H1 (cell line): ENCODE measurements around the gene ARHGEF11.

ENCODE experiments used
- EP300 ChIP-seq, 2 experiments: IDR thresholded peaks; 1 replicate in 1 of 2; 2 replicates in 1 of 2; pipeline ENCODE4 v1.6.1; 2011 to 2012; ENCODE audit warnings: low read depth in 2 of 2, low read length in 2 of 2, mild to moderate bottlenecking in 2 of 2, borderline replicate concordance in 1 of 2, inconsistent platforms in 1 of 2, moderate library complexity in 1 of 2
- GABPA ChIP-seq: IDR thresholded peaks from 2 replicates; pipeline ENCODE4 v1.6.1; 2011; ENCODE audit warnings: mild to moderate bottlenecking, low read length, moderate library complexity, borderline replicate concordance; ENCODE audit not compliant: insufficient read depth
- POLR2A ChIP-seq, 2 experiments: IDR thresholded peaks; 1 replicate in 1 of 2; 2 replicates in 1 of 2; pipeline ENCODE4 v1.6.1; 2011; ENCODE audit warnings: low read depth in 2 of 2, low read length in 2 of 2, mild to moderate bottlenecking in 2 of 2; ENCODE audit errors: control extremely low read depth in 1 of 2
- POLR2AphosphoS5 ChIP-seq: IDR thresholded peaks from 2 replicates; pipeline ENCODE4 v1.6.1; 2011; ENCODE audit warnings: low read depth, low read length
- RAD21 ChIP-seq, 2 experiments: IDR thresholded peaks in 1 of 2; conservative IDR thresholded peaks in 1 of 2; 2 replicates each; pipeline ENCODE4 v1.6.1; 2011; ENCODE audit warnings: low read depth in 2 of 2, low read length in 2 of 2, improper control_type of control experiment in 1 of 2, inconsistent platforms in 1 of 2, mild to moderate bottlenecking in 1 of 2, moderate library complexity in 1 of 2
- SP2 ChIP-seq: IDR thresholded peaks from 2 replicates; pipeline ENCODE4 v1.6.1; 2012; ENCODE audit warnings: mild to moderate bottlenecking, low read length, inconsistent platforms
- TAF1 ChIP-seq: IDR thresholded peaks from 2 replicates; pipeline ENCODE4 v1.6.1; 2011; ENCODE audit warnings: mild to moderate bottlenecking, low read depth, low read length
- TEAD4 ChIP-seq: IDR thresholded peaks from 2 replicates; pipeline ENCODE4 v1.6.1; 2012; ENCODE audit warnings: low read depth, low read length, inconsistent platforms, mixed read lengths
- YY1 ChIP-seq: IDR thresholded peaks from 2 replicates; pipeline ENCODE4 v1.6.1; 2011; ENCODE audit warnings: low read depth, mild to moderate bottlenecking, low read length
- ZNF274 ChIP-seq: IDR thresholded peaks from 2 replicates; pipeline ENCODE4 v1.7.0; 2012; ENCODE audit warnings: low read length, borderline replicate concordance; ENCODE audit errors: extremely low read depth
- TF ChIP-seq, protein P1 (sequence below): IDR thresholded peaks from 2 replicates; pipeline ENCODE4 v1.6.1; 2011; ENCODE audit warnings: low read length, improper control_type of control experiment
- TF ChIP-seq, protein P2 (sequence below), 3 experiments: IDR thresholded peaks; 1 replicate in 2 of 3; 2 replicates in 1 of 3; pipeline versions ENCODE4 v1.5.1 to v1.6.1; 2011; ENCODE audit warnings: low read length in 3 of 3, mild to moderate bottlenecking in 3 of 3, inconsistent platforms in 2 of 3, low read depth in 1 of 3, moderate library complexity in 1 of 3; ENCODE audit not compliant: insufficient read depth in 1 of 3; ENCODE audit errors: control extremely low read depth in 1 of 3

DNA sequence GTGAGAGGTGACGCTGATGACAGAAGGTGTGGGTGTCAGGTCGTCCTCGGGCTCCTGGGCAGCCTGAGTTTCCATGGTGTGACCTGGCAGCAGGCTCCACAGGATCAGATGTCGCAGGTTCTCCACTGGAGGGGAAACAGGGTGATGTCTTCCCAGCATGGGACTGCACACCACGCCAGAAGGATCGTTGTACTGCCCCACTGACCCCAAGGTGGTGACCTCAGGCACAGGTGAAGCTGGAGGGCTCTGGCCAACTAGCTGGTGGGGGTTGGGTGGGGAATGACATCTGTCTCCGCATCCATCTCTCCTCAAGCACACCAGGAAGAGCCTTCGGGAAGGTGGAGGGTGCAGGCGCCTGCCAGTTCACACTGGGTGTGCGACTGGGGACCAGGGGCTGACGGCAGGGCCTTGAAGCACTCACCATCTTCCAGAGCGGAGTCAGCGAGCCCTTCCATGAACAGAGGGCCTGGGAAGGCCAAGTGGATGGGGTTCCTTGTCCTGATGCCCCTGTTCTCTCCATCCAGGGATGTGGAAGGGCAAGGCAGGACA lies 105.7 kb downstream of the ARHGEF11 start:
- TF ChIP-seq EP300 (IDR thresholded peaks at IDR 0.05; ENCODE audit: borderline replicate concordance in 1 of 2, low read depth in 2 of 2, low read length in 2 of 2) (no peak), TAF1 (no peak), GABPA (no peak), SP2 (no peak), ZNF274 (no peak), YY1 (no peak), RAD21 (IDR thresholded peaks at IDR 0.05 in 1 of 2, conservative IDR thresholded peaks at IDR 0.05 in 1 of 2; ENCODE audit: low read depth in 2 of 2, low read length in 2 of 2) (no peak), TEAD4 (no peak), POLR2A (IDR thresholded peaks at IDR 0.05; ENCODE audit: control extremely low read depth in 1 of 2, low read depth in 2 of 2, low read length in 2 of 2) (no peak), POLR2AphosphoS5 (no peak)
- TF ChIP-seq, protein P1, sequence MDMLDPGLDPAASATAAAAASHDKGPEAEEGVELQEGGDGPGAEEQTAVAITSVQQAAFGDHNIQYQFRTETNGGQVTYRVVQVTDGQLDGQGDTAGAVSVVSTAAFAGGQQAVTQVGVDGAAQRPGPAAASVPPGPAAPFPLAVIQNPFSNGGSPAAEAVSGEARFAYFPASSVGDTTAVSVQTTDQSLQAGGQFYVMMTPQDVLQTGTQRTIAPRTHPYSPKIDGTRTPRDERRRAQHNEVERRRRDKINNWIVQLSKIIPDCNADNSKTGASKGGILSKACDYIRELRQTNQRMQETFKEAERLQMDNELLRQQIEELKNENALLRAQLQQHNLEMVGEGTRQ = no peak
- TF ChIP-seq, protein P2, sequence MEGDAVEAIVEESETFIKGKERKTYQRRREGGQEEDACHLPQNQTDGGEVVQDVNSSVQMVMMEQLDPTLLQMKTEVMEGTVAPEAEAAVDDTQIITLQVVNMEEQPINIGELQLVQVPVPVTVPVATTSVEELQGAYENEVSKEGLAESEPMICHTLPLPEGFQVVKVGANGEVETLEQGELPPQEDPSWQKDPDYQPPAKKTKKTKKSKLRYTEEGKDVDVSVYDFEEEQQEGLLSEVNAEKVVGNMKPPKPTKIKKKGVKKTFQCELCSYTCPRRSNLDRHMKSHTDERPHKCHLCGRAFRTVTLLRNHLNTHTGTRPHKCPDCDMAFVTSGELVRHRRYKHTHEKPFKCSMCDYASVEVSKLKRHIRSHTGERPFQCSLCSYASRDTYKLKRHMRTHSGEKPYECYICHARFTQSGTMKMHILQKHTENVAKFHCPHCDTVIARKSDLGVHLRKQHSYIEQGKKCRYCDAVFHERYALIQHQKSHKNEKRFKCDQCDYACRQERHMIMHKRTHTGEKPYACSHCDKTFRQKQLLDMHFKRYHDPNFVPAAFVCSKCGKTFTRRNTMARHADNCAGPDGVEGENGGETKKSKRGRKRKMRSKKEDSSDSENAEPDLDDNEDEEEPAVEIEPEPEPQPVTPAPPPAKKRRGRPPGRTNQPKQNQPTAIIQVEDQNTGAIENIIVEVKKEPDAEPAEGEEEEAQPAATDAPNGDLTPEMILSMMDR (IDR thresholded peaks at IDR 0.05; ENCODE audit: control extremely low read depth in 1 of 3, insufficient read depth in 1 of 3, low read depth in 1 of 3, low read length in 3 of 3) = no peak
